ENCODE results near the gene ALPK3.

- TF ChIP-seq CEBPB (IDR thresholded peaks at IDR 0.05) (no peak), USF1 (IDR thresholded peaks at IDR 0.05) (no peak), MAX (IDR thresholded peaks at IDR 0.05) (no peak), TAF1 (IDR thresholded peaks at IDR 0.05; ENCODE audit: low read depth) (no peak), FOXM1 (IDR thresholded peaks at IDR 0.05; ENCODE audit: borderline replicate concordance, low read depth) (no peak), CREB1 (IDR thresholded peaks at IDR 0.05; ENCODE audit: low read depth) (no peak), REST (IDR thresholded peaks at IDR 0.05; ENCODE audit: low read depth) (no peak), YY1 (IDR thresholded peaks at IDR 0.05; ENCODE audit: low read depth) (no peak), TEAD4 (IDR thresholded peaks at IDR 0.05) (no peak), EP300 (IDR thresholded peaks at IDR 0.05; ENCODE audit: borderline replicate concordance) (no peak)
Observed at GRCh38 chr15:84811151-84811550, 6.0 kb upstream of the ALPK3 start.

Data from Ishikawa (cell line).